ENCODE results near the gene COMMD6.

Gene COMMD6

GRCh38 chr13:75508002-75508548, 29.6 kb downstream of the COMMD6 start:
- H3K4me3 ChIP-seq (replicated peaks; ENCODE audit: low read depth, low read length) = no peak overlapping the region
- DNase-seq (ENCODE audit: extremely low read depth, insufficient read length) = no peak
- no peaks in the 10 kb centered on the region for H3K27me3 ChIP-seq (replicated peaks; ENCODE audit: control insufficient read depth, insufficient read depth, low read length)
- no peak for TF ChIP-seq CTCF (IDR thresholded peaks at IDR 0.05; ENCODE audit: insufficient read depth, low read length, poor library complexity, severe bottlenecking)
- H3K36me3 ChIP-seq (ENCODE audit: control insufficient read depth, insufficient read depth, low read length) = no peaks in the 10 kb centered on the region

- no peak for DNase-seq (ENCODE audit: extremely low read depth, insufficient read length)
- Histone ChIP-seq H3K36me3 (ENCODE audit: control insufficient read depth, insufficient read depth, low read length) (no peaks in the 10 kb centered on the region), H3K4me3 (replicated peaks; ENCODE audit: low read depth, low read length) (no peak overlapping the region), H3K27me3 (replicated peaks; ENCODE audit: control insufficient read depth, insufficient read depth, low read length) (no peaks in the 10 kb centered on the region)
- no peak for TF ChIP-seq CTCF (IDR thresholded peaks at IDR 0.05; ENCODE audit: insufficient read depth, low read length, poor library complexity, severe bottlenecking)
Measured at GRCh38 chr13:75507027-75508001, 30.3 kb downstream of the COMMD6 start.

- Histone ChIP-seq H3K4me3 (replicated peaks; ENCODE audit: low read depth, low read length) (no peak overlapping the region), H3K36me3 (ENCODE audit: control insufficient read depth, insufficient read depth, low read length) (no peaks in the 10 kb centered on the region), H3K27me3 (replicated peaks; ENCODE audit: control insufficient read depth, insufficient read depth, low read length) (no peaks in the 10 kb centered on the region)
- no peak for DNase-seq (ENCODE audit: extremely low read depth, insufficient read length)
- TF ChIP-seq CTCF (IDR thresholded peaks at IDR 0.05; ENCODE audit: insufficient read depth, low read length, poor library complexity, severe bottlenecking) = no peak
Measured at GRCh38 chr13:75506018-75506417, 31.6 kb downstream of the COMMD6 start.

- TF ChIP-seq CTCF (IDR thresholded peaks at IDR 0.05; ENCODE audit: insufficient read depth, low read length, poor library complexity, severe bottlenecking) = no peak
- Histone ChIP-seq H3K36me3 (ENCODE audit: control insufficient read depth, insufficient read depth, low read length) (no peaks in the 10 kb centered on the region), H3K27me3 (replicated peaks; ENCODE audit: control insufficient read depth, insufficient read depth, low read length) (no peaks in the 10 kb centered on the region), H3K4me3 (replicated peaks; ENCODE audit: low read depth, low read length) (no peak overlapping the region)
- no peak for DNase-seq (ENCODE audit: extremely low read depth, insufficient read length)
Measured at GRCh38 chr13:75505327-75505726, 32.3 kb downstream of the COMMD6 start.

GRCh38 chr13:75495938-75496337, 41.7 kb downstream of the COMMD6 start:
- no peak for DNase-seq (ENCODE audit: extremely low read depth, insufficient read length)
- no peak overlapping the region for H3K4me3 ChIP-seq (replicated peaks; ENCODE audit: low read depth, low read length)
- no peak for TF ChIP-seq CTCF (IDR thresholded peaks at IDR 0.05; ENCODE audit: insufficient read depth, low read length, poor library complexity, severe bottlenecking)
- no peaks in the 10 kb centered on the region for H3K27me3 ChIP-seq (replicated peaks; ENCODE audit: control insufficient read depth, insufficient read depth, low read length)
- H3K36me3 ChIP-seq (ENCODE audit: control insufficient read depth, insufficient read depth, low read length) = no peaks in the 10 kb centered on the region
